ENCODE data around the gene UBE3C. TPM values are rescaled to one million over a fixed set of nuclear protein-coding genes. Genes with fewer than 3 reads are reported as not detected.

UBE3C gene
- total and polyA plus RNA-seq, 2 of the 13 experiments (the other 11 are each of a cell fraction or from before 2014, with no cell fraction given) = 27.0 to 48.2 TPM

GRCh38 chr7:157278791-157279724 is 140.3 kb downstream of the UBE3C start (continued):
- 0 out of 2 replicates have a peak, but pooled peaks have one; percentile 37 for TF ChIP-seq SNAPC4 (CRISPR knock-in tag; IDR thresholded peaks at IDR 0.05)
- no peak for TF ChIP-seq SNAPC5 (CRISPR knock-in tag; IDR thresholded peaks at IDR 0.05; ENCODE audit: borderline replicate concordance)
- TF ChIP-seq MAF1 (CRISPR knock-in tag; IDR thresholded peaks at IDR 0.05; ENCODE audit: borderline replicate concordance) = no peak
- no peak for TF ChIP-seq DDIT3 (CRISPR knock-in tag; IDR thresholded peaks at IDR 0.05)
- TF ChIP-seq POLR2G (IDR thresholded peaks at IDR 0.05; ENCODE audit: low read depth, low read length) = peak; percentile 52
- TF ChIP-seq MBNL3 (CRISPR knock-in tag; conservative IDR thresholded peaks at IDR 0.05) = no peak
- TF ChIP-seq STAG1 (CRISPR knock-in tag; IDR thresholded peaks at IDR 0.05) = no peak
- no peak; the same call in 1 of the 2 replicates for TF ChIP-seq MEIS2 (CRISPR knock-in tag; IDR thresholded peaks at IDR 0.05)
- TF ChIP-seq ELK4 (CRISPR knock-in tag; IDR thresholded peaks at IDR 0.05; ENCODE audit: borderline replicate concordance) = no peak
- TF ChIP-seq MTF2 (CRISPR knock-in tag; IDR thresholded peaks at IDR 0.05; ENCODE audit: borderline replicate concordance) = no peak
- TF ChIP-seq RAD51 (IDR thresholded peaks at IDR 0.05; ENCODE audit: borderline replicate concordance) = no peak
- TF ChIP-seq KDM5B (CRISPR knock-in tag; IDR thresholded peaks at IDR 0.05; ENCODE audit: borderline replicate concordance) = peak; percentile 33; the same call in 1 of the 2 replicates
- TF ChIP-seq TOPORS (CRISPR knock-in tag; IDR thresholded peaks at IDR 0.05) = no peak
- TF ChIP-seq CHD2 (IDR thresholded peaks at IDR 0.05; ENCODE audit: low read depth, low read length) = no peak
- TF ChIP-seq CC2D1A (CRISPR knock-in tag; IDR thresholded peaks at IDR 0.05) = no peak
- no peak for TF ChIP-seq ZNF784 (CRISPR knock-in tag; IDR thresholded peaks at IDR 0.05; ENCODE audit: borderline replicate concordance)
- TF ChIP-seq HNRNPUL1 (IDR thresholded peaks at IDR 0.05; ENCODE audit: low read depth, low read length) = no peak
- no peak for TF ChIP-seq RNF2 (conservative IDR thresholded peaks at IDR 0.05; ENCODE audit: low read depth)
- no peak for TF ChIP-seq HIC2 (CRISPR knock-in tag; IDR thresholded peaks at IDR 0.05; ENCODE audit: low read depth)
- no peak for TF ChIP-seq ZNF282 (IDR thresholded peaks at IDR 0.05; ENCODE audit: partially characterized antibody)

Measured in HepG2 (cell line).